IPS-20b (cell line): ENCODE results near the gene COCH.
"Not testable (repeated sequence)": the region's sequence is repeated elsewhere in the genome, so short reads cannot be mapped to it uniquely, and the experiment has no call there.

Source experiments
- H3K27ac ChIP-seq: one replicate; pipeline ENCODE4 v1.5.1; 2013; ENCODE audit warnings: low read length
- H3K27me3 ChIP-seq: 2 replicates; pipeline ENCODE4 v1.6.1; 2013; ENCODE audit warnings: mild to moderate bottlenecking, low read length, inconsistent platforms; ENCODE audit not compliant: insufficient read depth
- H3K36me3 ChIP-seq: 2 replicates; pipeline ENCODE4 v1.6.1; 2013; ENCODE audit warnings: low read depth, mild to moderate bottlenecking, inconsistent platforms, low read length, moderate library complexity; ENCODE audit not compliant: insufficient read depth
- H3K4me1 ChIP-seq: 2 replicates; pipeline ENCODE4 v1.6.1; 2013; ENCODE audit warnings: mild to moderate bottlenecking, control low read depth, inconsistent platforms, low read length, moderate library complexity; ENCODE audit not compliant: insufficient read depth
- H3K4me3 ChIP-seq: 2 replicates; pipeline ENCODE4 v1.5.1; 2013; ENCODE audit warnings: mild to moderate bottlenecking, low read length, inconsistent platforms
- H3K9ac ChIP-seq: 2 replicates; pipeline ENCODE4 v1.6.1; 2013; ENCODE audit warnings: low read depth, mild to moderate bottlenecking, inconsistent platforms, low read length, moderate library complexity
- H3K9me3 ChIP-seq: 2 replicates; pipeline ENCODE4 v1.6.1; 2013; ENCODE audit warnings: mild to moderate bottlenecking, low read depth, low read length, inconsistent platforms; ENCODE audit not compliant: insufficient read depth

COCH gene

GRCh38 chr14:30882431-30882830 lies 8.1 kb downstream of the COCH start:
- Histone ChIP-seq H3K9me3 (no peaks in the 10 kb centered on the region), H3K27me3 (no peaks in the 10 kb centered on the region), H3K9ac (no peak overlapping the region), H3K4me1 (no peaks in the 10 kb centered on the region), H3K4me3 (no peak overlapping the region), H3K27ac (no peak overlapping the region), H3K36me3 (peaks cover 17% of the 10 kb centered on the region; the same call in 1 of the 2 replicates)

- Histone ChIP-seq H3K4me1 (no peaks in the 10 kb centered on the region), H3K9ac (no peak overlapping the region), H3K4me3 (no peak overlapping the region), H3K9me3 (no peaks in the 10 kb centered on the region), H3K27me3 (no peaks in the 10 kb centered on the region), H3K36me3 (peaks cover 17% of the 10 kb centered on the region; the same call in 1 of the 2 replicates), H3K27ac (no peak overlapping the region)
Observed at GRCh38 chr14:30883508-30884294, 9.3 kb downstream of the COCH start.

- Histone ChIP-seq H3K36me3 (peaks cover 10% of the 10 kb centered on the region; the same call in 1 of the 2 replicates), H3K27me3 (no peaks in the 10 kb centered on the region), H3K4me1 (no peaks in the 10 kb centered on the region), H3K9me3 (no peaks in the 10 kb centered on the region), H3K9ac (no peak overlapping the region), H3K27ac (no peak overlapping the region), H3K4me3 (no peak overlapping the region)
Observed at GRCh38 chr14:30884901-30885300, 10.5 kb downstream of the COCH start.

- Histone ChIP-seq H3K36me3 (peaks cover 10% of the 10 kb centered on the region; the same call in 1 of the 2 replicates), H3K4me3 (no peak overlapping the region), H3K9ac (no peak overlapping the region), H3K9me3 (no peaks in the 10 kb centered on the region), H3K4me1 (no peaks in the 10 kb centered on the region), H3K27ac (no peak overlapping the region), H3K27me3 (no peaks in the 10 kb centered on the region)
Observed at GRCh38 chr14:30885840-30886740, 11.7 kb downstream of the COCH start.

- Histone ChIP-seq H3K36me3 (peaks cover 10% of the 10 kb centered on the region; the same call in 1 of the 2 replicates), H3K27me3 (no peaks in the 10 kb centered on the region), H3K27ac (no peak overlapping the region), H3K4me1 (no peaks in the 10 kb centered on the region), H3K9me3 (no peaks in the 10 kb centered on the region), H3K9ac (no peak overlapping the region), H3K4me3 (no peak overlapping the region)
Observed at GRCh38 chr14:30888480-30889243, 14.3 kb downstream of the COCH start.

- Histone ChIP-seq H3K4me3 (no peak overlapping the region), H3K9me3 (no peaks in the 10 kb centered on the region), H3K9ac (no peak overlapping the region), H3K27me3 (no peaks in the 10 kb centered on the region), H3K4me1 (no peaks in the 10 kb centered on the region), H3K36me3 (peaks cover 15% of the 10 kb centered on the region), H3K27ac (no peak overlapping the region)
Observed at GRCh38 chr14:30889244-30889594, 14.9 kb downstream of the COCH start.

- peaks cover 32% of the 10 kb centered on the region for H3K36me3 ChIP-seq
- H3K9ac ChIP-seq = no peak overlapping the region
- no peaks in the 10 kb centered on the region for H3K9me3 ChIP-seq
- no peak overlapping the region for H3K4me3 ChIP-seq
- H3K4me1 ChIP-seq = no peaks in the 10 kb centered on the region
- H3K27ac ChIP-seq = no peak overlapping the region
- H3K27me3 ChIP-seq = no peaks in the 10 kb centered on the region
Observed at GRCh38 chr14:30893819-30894218, 19.5 kb downstream of the COCH start.

- Histone ChIP-seq H3K4me1 (no peaks in the 10 kb centered on the region), H3K9ac (no peak overlapping the region), H3K36me3 (peaks cover 39% of the 10 kb centered on the region), H3K9me3 (no peaks in the 10 kb centered on the region), H3K4me3 (no peak overlapping the region), H3K27me3 (no peaks in the 10 kb centered on the region), H3K27ac (no peak overlapping the region)
Observed at GRCh38 chr14:30894923-30895515, 20.7 kb downstream of the COCH start.

- Histone ChIP-seq H3K4me1 (no peaks in the 10 kb centered on the region), H3K9me3 (no peaks in the 10 kb centered on the region), H3K36me3 (peaks cover 42% of the 10 kb centered on the region), H3K27me3 (no peaks in the 10 kb centered on the region), H3K9ac (no peak overlapping the region), H3K27ac (no peak overlapping the region), H3K4me3 (no peak overlapping the region)
Observed at GRCh38 chr14:30896435-30896834, 22.1 kb downstream of the COCH start.

- H3K9ac ChIP-seq, H3K27ac ChIP-seq, H3K27me3 ChIP-seq, H3K4me3 ChIP-seq, H3K4me1 ChIP-seq, H3K9me3 ChIP-seq: not testable (repeated sequence)
- peaks cover 49% of the 10 kb centered on the region for H3K36me3 ChIP-seq
Observed at GRCh38 chr14:30897121-30897520, 22.8 kb downstream of the COCH start.
